Suprapubic skin (tissue), 4 donors: Measurements from ENCODE around the gene NPEPL1. TPM values are rescaled to one million over a fixed set of nuclear protein-coding genes. Genes with fewer than 3 reads are reported as not detected.
"Not testable (repeated sequence)": the region's sequence is repeated elsewhere in the genome, so short reads cannot be mapped to it uniquely, and the experiment has no call there.

Experiments
- DNase-seq, 2 donors: peaks; one replicate each; pipeline ENCODE4 v3.0.0-alpha.2; 2019; ENCODE audit warnings: low spot score in 2 of 2
- H3K27ac ChIP-seq: fragments of 200-600 bp; sonication (generic); one replicate; pipeline ENCODE4 v1.5.1; 2019
- H3K27me3 ChIP-seq: fragments of 200-600 bp; sonication (generic); one replicate; pipeline ENCODE4 v1.5.1; 2019
- H3K36me3 ChIP-seq: fragments of 200-600 bp; sonication (generic); one replicate; pipeline ENCODE4 v1.5.1; 2019
- H3K4me1 ChIP-seq: fragments of 200-600 bp; sonication (generic); one replicate; pipeline ENCODE4 v1.5.1; 2019
- H3K4me3 ChIP-seq: fragments of 200-600 bp; sonication (generic); one replicate; pipeline ENCODE4 v1.5.1; 2019; ENCODE audit warnings: mild to moderate bottlenecking
- H3K9me3 ChIP-seq: fragments of 200-600 bp; sonication (generic); one replicate; pipeline ENCODE4 v1.5.1; 2019
- EP300 ChIP-seq: sonication (generic); formaldehyde crosslinking; IDR thresholded peaks from one replicate; pipeline ENCODE4 v1.6.1; 2017; ENCODE audit warnings: antibody characterized with exemption
- POLR2A ChIP-seq, 2 donors: fragments of 450-650 bp; IDR thresholded peaks; one replicate each; pipeline ENCODE4 v1.6.1; 2017; ENCODE audit warnings: antibody characterized with exemption in 2 of 2, mild to moderate bottlenecking in 2 of 2, moderate library complexity in 2 of 2
- POLR2AphosphoS5 ChIP-seq, 3 donors: sonication (generic); formaldehyde crosslinking; IDR thresholded peaks; one replicate each; pipeline ENCODE4 v1.6.1; 2017; ENCODE audit warnings: antibody characterized with exemption in 3 of 3
- WGBS: methylation state at CpG from one replicate; pipeline ENCODE4 v1.1.5; 2018; 5-methylcytosine and 5-hydroxymethylcytosine counted together
- total RNA-seq, 4 donors: library from RNA; depleted of rRNA; stranded (reverse); fragments of >200 nt; gene quantifications; one replicate each; pipeline ENCODE4 v1.1.0, GENCODE V29; 2016
- TF ChIP-seq, protein P1 (sequence below), 2 donors: fragments of 200-600 bp in 1 of 2; fragments of 450-650 bp in 1 of 2; sonication (generic) in 1 of 2; IDR thresholded peaks; one replicate each; pipeline ENCODE4 v1.5.1; 2016 to 2019; ENCODE audit warnings: antibody characterized with exemption in 2 of 2, mild to moderate bottlenecking in 1 of 2, moderate library complexity in 1 of 2

Gene NPEPL1
- total RNA-seq, 4 donors from 2014 or later: 21.0 to 69.2 (median 42.0) TPM

DNA sequence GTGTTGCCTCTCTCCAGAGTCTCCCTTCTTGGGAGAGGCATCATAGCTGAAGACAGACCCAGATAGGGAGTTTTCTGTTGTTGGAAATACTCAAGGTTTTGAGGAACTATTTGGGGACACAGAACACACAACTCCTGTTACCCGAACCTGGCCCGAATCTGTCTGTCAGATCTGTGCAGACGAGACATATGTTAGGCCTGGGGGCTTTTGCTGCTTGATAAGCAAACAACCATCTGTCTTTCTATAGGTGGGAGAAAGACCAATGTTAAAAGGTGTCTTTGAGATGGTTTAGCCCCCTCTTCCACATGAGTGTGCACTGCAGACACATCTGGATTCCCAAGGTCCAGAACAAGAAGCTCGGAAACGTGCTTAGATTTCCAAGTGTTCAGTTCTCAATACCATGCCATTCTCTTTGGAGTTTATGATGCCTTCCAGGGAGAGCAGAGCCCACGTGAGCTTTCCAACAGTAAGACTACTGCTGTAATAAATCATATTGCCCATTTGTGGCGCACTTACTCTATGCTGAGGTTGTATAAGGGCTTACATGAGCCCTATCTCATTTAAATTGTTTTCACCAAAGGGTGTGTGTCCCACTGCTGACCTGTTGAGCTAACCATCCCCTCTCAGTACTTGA lies 45.3 kb upstream of the NPEPL1 start:
- H3K4me3 ChIP-seq: no peak overlapping the region
- H3K9me3 ChIP-seq: no peaks in the 10 kb centered on the region
- H3K27me3 ChIP-seq: no peaks in the 10 kb centered on the region
- H3K36me3 ChIP-seq: no peaks in the 10 kb centered on the region
- peaks cover 25% of the 10 kb centered on the region for H3K4me1 ChIP-seq
- TF ChIP-seq EP300 (no peak), POLR2AphosphoS5 (IDR thresholded peaks at IDR 0.05) (no peak), POLR2A (IDR thresholded peaks at IDR 0.05) (no peak)
- TF ChIP-seq, protein P1, sequence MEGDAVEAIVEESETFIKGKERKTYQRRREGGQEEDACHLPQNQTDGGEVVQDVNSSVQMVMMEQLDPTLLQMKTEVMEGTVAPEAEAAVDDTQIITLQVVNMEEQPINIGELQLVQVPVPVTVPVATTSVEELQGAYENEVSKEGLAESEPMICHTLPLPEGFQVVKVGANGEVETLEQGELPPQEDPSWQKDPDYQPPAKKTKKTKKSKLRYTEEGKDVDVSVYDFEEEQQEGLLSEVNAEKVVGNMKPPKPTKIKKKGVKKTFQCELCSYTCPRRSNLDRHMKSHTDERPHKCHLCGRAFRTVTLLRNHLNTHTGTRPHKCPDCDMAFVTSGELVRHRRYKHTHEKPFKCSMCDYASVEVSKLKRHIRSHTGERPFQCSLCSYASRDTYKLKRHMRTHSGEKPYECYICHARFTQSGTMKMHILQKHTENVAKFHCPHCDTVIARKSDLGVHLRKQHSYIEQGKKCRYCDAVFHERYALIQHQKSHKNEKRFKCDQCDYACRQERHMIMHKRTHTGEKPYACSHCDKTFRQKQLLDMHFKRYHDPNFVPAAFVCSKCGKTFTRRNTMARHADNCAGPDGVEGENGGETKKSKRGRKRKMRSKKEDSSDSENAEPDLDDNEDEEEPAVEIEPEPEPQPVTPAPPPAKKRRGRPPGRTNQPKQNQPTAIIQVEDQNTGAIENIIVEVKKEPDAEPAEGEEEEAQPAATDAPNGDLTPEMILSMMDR (IDR thresholded peaks at IDR 0.05): no peak
- no peak overlapping the region for H3K27ac ChIP-seq
- 75% methylated on average over 7 of the region's 7 CpGs for WGBS
- peak in 1 of 2 donors; percentile 31 for DNase-seq

DNA sequence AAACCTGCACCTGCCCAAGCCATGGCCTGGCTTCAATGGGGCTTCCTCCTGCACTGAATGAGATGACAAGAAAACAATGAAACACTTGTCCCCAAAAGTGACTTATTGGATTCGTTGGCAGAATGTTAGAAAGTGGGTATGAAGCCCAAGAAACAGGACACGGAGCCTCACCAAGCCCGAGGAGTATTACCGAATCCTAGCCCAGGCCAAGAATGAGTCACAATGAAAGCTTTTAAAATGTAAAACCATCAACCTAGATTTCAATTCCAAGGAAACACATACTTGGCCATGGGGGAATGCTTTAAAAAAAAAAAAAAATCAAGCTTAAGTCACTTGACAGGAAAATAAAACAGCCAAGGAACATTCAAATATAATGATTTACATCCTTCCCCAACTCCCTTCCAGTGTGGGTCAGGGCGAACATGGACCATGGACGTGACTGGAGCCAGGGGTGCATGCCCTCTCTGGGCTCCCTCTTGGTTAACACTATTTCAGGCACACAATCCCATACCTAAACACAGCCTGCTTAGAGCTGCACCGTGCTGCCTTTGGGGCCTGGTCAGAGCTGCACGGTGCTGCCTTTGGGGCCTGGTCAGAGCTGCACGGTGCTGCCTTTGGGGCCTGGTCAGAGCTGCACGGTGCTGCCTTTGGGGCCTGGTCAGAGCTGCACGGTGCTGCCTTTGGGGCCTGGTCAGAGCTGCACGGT lies 44.7 kb upstream of the NPEPL1 start:
- Histone ChIP-seq H3K4me1 (peaks cover 29% of the 10 kb centered on the region), H3K4me3 (no peak overlapping the region), H3K27me3 (no peaks in the 10 kb centered on the region), H3K27ac (no peak overlapping the region), H3K36me3 (no peaks in the 10 kb centered on the region), H3K9me3 (no peaks in the 10 kb centered on the region)
- TF ChIP-seq POLR2A (IDR thresholded peaks at IDR 0.05): no peak
- TF ChIP-seq POLR2AphosphoS5 (IDR thresholded peaks at IDR 0.05): no peak
- TF ChIP-seq EP300: no peak
- TF ChIP-seq, protein P1 (IDR thresholded peaks at IDR 0.05): no peak
- WGBS: 48% methylated on average over 7 of the region's 12 CpGs
- peak in 1 of 2 donors; percentile 60 for DNase-seq

DNA sequence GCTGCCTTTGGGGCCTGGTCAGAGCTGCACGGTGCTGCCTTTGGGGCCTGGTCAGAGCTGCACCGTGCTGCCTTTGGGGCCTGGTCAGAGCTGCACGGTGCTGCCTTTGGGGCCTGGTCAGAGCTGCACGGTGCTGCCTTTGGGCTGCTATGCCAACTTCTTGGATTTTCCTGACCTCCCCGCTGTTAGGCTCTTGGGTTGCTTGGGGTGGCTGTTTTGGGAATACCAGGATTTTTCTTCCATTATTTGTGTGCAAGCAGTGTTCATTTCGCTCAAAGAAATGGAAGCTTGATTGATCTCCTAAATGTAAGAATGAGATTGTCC lies 44.1 kb upstream of the NPEPL1 start:
- H3K36me3 ChIP-seq, H3K27me3 ChIP-seq, H3K27ac ChIP-seq, H3K4me3 ChIP-seq, H3K9me3 ChIP-seq, DNase-seq: not testable (repeated sequence)
- H3K4me1 ChIP-seq: peaks cover 34% of the 10 kb centered on the region
- WGBS: 100% methylated on average over 3 of the region's 6 CpGs

DNA sequence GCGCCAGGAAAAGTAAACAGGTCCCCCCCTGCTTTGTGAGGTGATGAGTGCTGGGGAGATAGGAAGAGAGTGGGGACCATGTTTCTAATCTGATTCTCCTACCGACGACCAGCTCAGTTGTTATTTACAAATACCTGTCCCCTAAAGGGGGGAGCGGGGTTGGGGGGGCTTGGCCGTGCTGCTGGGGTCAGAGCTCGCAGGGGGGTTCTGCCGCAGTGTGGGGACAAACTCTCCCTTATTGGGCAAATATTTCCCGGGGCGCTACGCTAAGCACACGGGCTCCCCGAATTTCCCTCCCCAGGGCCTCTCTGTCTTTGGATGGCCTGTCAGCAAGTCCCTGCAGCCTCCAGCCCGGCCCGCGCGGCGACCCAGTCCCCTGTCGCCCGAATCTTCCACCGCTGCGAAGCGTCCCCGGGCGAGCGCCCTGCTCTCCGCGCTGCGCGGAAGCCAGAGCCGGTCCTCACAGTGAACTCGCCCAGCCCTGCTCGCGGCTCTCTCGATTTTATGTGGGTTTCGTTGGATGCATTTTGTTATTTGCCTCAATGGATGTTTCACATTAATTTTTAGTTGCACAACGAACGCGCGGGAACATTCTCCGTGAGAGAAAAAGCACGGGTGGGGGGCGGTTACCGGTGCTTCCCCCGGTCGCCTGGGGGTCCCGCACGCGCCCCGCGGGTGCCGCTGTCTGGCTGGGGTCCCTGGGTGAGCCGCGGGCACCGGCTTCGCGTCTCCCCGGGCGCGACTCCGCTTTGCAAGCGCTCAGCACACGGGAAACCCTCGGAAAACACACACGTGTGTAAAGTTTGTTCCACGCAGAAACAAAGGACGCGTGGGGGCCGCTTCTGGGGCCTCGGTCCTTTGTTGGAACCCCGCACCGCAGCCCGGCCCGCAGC lies 43.1 kb upstream of the NPEPL1 start:
- Histone ChIP-seq H3K27me3 (no peaks in the 10 kb centered on the region), H3K4me3 (peak overlapping the region; percentile 65), H3K27ac (peak overlapping the region; percentile 91), H3K9me3 (no peaks in the 10 kb centered on the region), H3K4me1 (peaks cover 41% of the 10 kb centered on the region), H3K36me3 (no peaks in the 10 kb centered on the region)
- WGBS: 19% methylated on average over 18 of the region's 73 CpGs
- no peak for TF ChIP-seq EP300
- peak in 1 of 2 donors; percentile 78 for DNase-seq

DNA sequence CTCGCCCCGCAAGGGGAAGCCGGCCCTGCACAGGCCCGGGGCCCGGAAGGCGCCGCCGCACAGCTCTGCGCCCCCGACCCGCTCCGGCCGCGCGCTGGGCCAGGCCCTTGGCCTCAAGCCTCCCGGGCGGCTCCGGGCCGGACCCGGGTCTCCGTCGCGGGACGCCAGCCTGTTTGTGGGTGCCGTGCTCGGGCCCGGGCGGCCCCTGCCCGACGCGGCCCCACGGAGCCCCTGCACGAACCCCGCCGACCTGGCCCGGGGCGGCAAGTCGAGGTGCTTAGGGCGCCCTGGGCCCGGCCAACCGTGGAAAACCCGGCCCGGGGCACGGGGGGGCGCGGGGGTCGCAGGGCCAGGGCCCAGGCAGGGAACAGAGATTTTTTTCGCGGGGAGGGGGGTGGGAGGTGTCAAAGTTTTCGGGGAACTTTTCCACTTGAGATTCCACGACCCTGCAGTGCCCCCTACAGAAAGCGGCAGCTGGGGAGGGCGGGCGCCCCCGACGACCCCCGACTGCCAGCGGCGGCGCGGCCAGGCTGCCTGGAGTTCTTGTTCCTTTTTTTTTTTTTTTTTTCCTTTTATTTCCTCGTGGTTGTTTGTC lies 42.3 kb upstream of the NPEPL1 start:
- WGBS: 2% methylated on average over 14 of the region's 62 CpGs
- Histone ChIP-seq H3K9me3 (no peaks in the 10 kb centered on the region), H3K27ac (peak overlapping the region; percentile 91), H3K4me3 (peak overlapping the region; percentile 65), H3K36me3 (no peaks in the 10 kb centered on the region), H3K27me3 (no peaks in the 10 kb centered on the region), H3K4me1 (peaks cover 46% of the 10 kb centered on the region)
- peak in 1 of 2 donors; percentile 79 for DNase-seq
- TF ChIP-seq EP300 (no peak), POLR2AphosphoS5 (IDR thresholded peaks at IDR 0.05) (no peak), POLR2A (IDR thresholded peaks at IDR 0.05) (no peak)
- TF ChIP-seq, protein P1 (IDR thresholded peaks at IDR 0.05): no peak
